ENCODE results near the gene RAB30.

DNA sequence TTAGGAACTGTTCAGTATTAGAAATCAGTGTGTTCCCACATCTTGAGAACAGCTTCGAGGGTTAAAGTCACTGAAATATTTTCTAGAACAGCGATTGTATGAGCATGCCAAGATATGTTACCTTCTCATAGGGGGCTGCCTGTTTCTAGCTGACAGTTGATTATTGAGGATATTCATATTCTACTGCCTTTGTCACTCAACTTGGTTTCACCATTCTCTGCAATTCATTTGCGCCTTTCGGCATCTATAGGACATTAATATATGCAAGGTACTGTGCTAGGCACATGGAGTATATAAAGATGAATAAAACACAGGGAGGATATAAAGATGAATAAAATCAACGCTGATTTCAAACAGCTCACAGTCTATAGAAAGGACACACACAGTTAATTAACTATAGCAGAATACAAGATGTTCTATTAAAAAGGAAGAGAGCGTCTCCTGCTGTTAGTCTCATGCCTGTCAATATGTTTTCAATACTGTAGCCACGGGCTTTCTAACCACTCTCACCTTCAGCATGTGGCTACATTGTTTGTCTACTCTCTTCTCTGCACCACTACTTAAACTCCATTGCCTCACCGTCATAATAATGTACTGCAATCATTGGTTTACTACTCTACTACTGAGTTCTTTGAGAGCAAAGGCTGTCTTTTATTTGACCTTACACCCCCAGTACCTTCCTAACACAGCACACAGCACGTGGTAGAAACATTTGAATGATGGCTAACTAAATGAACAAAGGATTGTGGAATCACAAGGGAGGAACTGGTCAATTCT lies 81.9 kb downstream of the RAB30 start:
- TF ChIP-seq, protein P1, sequence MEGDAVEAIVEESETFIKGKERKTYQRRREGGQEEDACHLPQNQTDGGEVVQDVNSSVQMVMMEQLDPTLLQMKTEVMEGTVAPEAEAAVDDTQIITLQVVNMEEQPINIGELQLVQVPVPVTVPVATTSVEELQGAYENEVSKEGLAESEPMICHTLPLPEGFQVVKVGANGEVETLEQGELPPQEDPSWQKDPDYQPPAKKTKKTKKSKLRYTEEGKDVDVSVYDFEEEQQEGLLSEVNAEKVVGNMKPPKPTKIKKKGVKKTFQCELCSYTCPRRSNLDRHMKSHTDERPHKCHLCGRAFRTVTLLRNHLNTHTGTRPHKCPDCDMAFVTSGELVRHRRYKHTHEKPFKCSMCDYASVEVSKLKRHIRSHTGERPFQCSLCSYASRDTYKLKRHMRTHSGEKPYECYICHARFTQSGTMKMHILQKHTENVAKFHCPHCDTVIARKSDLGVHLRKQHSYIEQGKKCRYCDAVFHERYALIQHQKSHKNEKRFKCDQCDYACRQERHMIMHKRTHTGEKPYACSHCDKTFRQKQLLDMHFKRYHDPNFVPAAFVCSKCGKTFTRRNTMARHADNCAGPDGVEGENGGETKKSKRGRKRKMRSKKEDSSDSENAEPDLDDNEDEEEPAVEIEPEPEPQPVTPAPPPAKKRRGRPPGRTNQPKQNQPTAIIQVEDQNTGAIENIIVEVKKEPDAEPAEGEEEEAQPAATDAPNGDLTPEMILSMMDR (IDR thresholded peaks at IDR 0.05), result no peak
- TF ChIP-seq POLR2AphosphoS5 (IDR thresholded peaks at IDR 0.05) (no peak), POLR2A (IDR thresholded peaks at IDR 0.05) (no peak), EP300 (IDR thresholded peaks at IDR 0.05) (no peak)

Measured in suprapubic skin (tissue), 4 donors.